H9 (cell line): ENCODE measurements around the gene NFATC1. TPM values are rescaled to one million over a fixed set of nuclear protein-coding genes. Genes with fewer than 3 reads are reported as not detected.

ENCODE experiments used
- DNase-seq: peaks from one replicate; pipeline ENCODE4 v3.0.0-alpha.2; 2017
- H2AFZ ChIP-seq: one replicate; pipeline ENCODE4 v1.6.1; 2013; ENCODE audit warnings: mild to moderate bottlenecking, low read length, control low read depth, moderate library complexity
- H2AK5ac ChIP-seq: 2 replicates; pipeline ENCODE4 v1.6.1; 2013; ENCODE audit warnings: low read length, control low read depth, mixed read lengths; ENCODE audit not compliant: insufficient read length
- H2BK120ac ChIP-seq: one replicate; pipeline ENCODE4 v1.6.1; 2013; ENCODE audit warnings: low read depth, mild to moderate bottlenecking, low read length, control low read depth, inconsistent platforms; ENCODE audit not compliant: poor library complexity, severe bottlenecking
- H2BK12ac ChIP-seq: 2 replicates; pipeline ENCODE4 v1.6.1; 2013; ENCODE audit warnings: low read length, control low read depth, mixed read lengths, low read depth; ENCODE audit not compliant: insufficient read length
- H2BK15ac ChIP-seq: 2 replicates; pipeline ENCODE4 v1.6.1; 2013; ENCODE audit warnings: low read depth, low read length, control low read depth
- H2BK20ac ChIP-seq: one replicate; pipeline ENCODE4 v1.6.1; 2013; ENCODE audit warnings: low read depth, mild to moderate bottlenecking, low read length, control low read depth, inconsistent platforms; ENCODE audit not compliant: poor library complexity, severe bottlenecking
- H2BK5ac ChIP-seq: 2 replicates; pipeline ENCODE4 v1.6.1; 2013; ENCODE audit warnings: low read length, control low read depth, mixed read lengths; ENCODE audit not compliant: insufficient read length
- H3K14ac ChIP-seq: 2 replicates; pipeline ENCODE4 v1.6.1; 2013; ENCODE audit warnings: low read length, control low read depth; ENCODE audit not compliant: insufficient read depth
- H3K18ac ChIP-seq: 2 replicates; pipeline ENCODE4 v1.6.1; 2013; ENCODE audit warnings: low read depth, mild to moderate bottlenecking, mixed read lengths, low read length, control low read depth; ENCODE audit not compliant: insufficient read length
- H3K23ac ChIP-seq: 2 replicates; pipeline ENCODE4 v1.6.1; 2013; ENCODE audit warnings: low read length, control low read depth, mixed read lengths, low read depth; ENCODE audit not compliant: insufficient read length
- H3K23me2 ChIP-seq: 2 replicates; pipeline ENCODE4 v1.6.1; 2013; ENCODE audit warnings: low read depth, mild to moderate bottlenecking, mixed read lengths, low read length, control low read depth; ENCODE audit not compliant: insufficient read length, poor library complexity, severe bottlenecking
- H3K27ac ChIP-seq: 2 replicates; pipeline ENCODE4 v1.5.1; 2013; ENCODE audit warnings: low read length, control low read depth, mixed read lengths, low read depth; ENCODE audit not compliant: insufficient read length
- H3K27me3 ChIP-seq: 2 replicates; pipeline ENCODE4 v1.6.1; 2013; ENCODE audit warnings: low read length, control low read depth, inconsistent platforms; ENCODE audit not compliant: insufficient read depth
- H3K4ac ChIP-seq: 2 replicates; pipeline ENCODE4 v1.6.1; 2013; ENCODE audit warnings: low read depth, mild to moderate bottlenecking, control low read depth, inconsistent platforms, low read length, moderate library complexity
- H3K4me1 ChIP-seq: 2 replicates; pipeline ENCODE4 v1.6.1; 2013; ENCODE audit warnings: low read length, control low read depth, inconsistent platforms; ENCODE audit not compliant: insufficient read depth
- H3K4me2 ChIP-seq: 2 replicates; pipeline ENCODE4 v1.6.1; 2013; ENCODE audit warnings: low read length, control low read depth, mixed read lengths; ENCODE audit not compliant: insufficient read length, insufficient read depth
- H3K56ac ChIP-seq: 2 replicates; pipeline ENCODE4 v1.6.1; 2013; ENCODE audit warnings: low read depth, mild to moderate bottlenecking, mixed read lengths, low read length, control low read depth; ENCODE audit not compliant: insufficient read length
- H3K79me1 ChIP-seq: 2 replicates; pipeline ENCODE4 v1.6.1; 2013; ENCODE audit warnings: low read depth, mild to moderate bottlenecking, moderate library complexity, low read length, control low read depth, inconsistent platforms; ENCODE audit not compliant: insufficient read depth, poor library complexity, severe bottlenecking
- H3K79me2 ChIP-seq: 2 replicates; pipeline ENCODE4 v1.6.1; 2013; ENCODE audit warnings: low read length, control low read depth, inconsistent platforms; ENCODE audit not compliant: insufficient read depth
- H3K9ac ChIP-seq: 2 replicates; pipeline ENCODE4 v1.6.1; 2013; ENCODE audit warnings: low read length, control low read depth, mixed read lengths; ENCODE audit not compliant: insufficient read length; ENCODE audit errors: extremely low read depth
- H3K9me3 ChIP-seq: one replicate; pipeline ENCODE4 v1.6.1; 2013; ENCODE audit warnings: low read depth, low read length, inconsistent platforms; ENCODE audit not compliant: control insufficient read depth
- H3T11ph ChIP-seq: one replicate; pipeline ENCODE4 v1.6.1; 2013; ENCODE audit warnings: mild to moderate bottlenecking, low read length, control low read depth, inconsistent platforms
- H4K20me1 ChIP-seq: one replicate; pipeline ENCODE4 v1.6.1; 2013; ENCODE audit not compliant: control insufficient read depth, insufficient read length, insufficient read depth
- H4K5ac ChIP-seq: 2 replicates; pipeline ENCODE4 v1.6.1; 2013; ENCODE audit warnings: low read depth, mild to moderate bottlenecking, mixed read lengths, low read length, control low read depth; ENCODE audit not compliant: insufficient read length
- H4K8ac ChIP-seq: replicated peaks from 2 replicates; pipeline ENCODE4 v1.6.1; 2013; ENCODE audit warnings: low read length, control low read depth, mixed read lengths, low read depth; ENCODE audit not compliant: insufficient read length
- H4K91ac ChIP-seq: 2 replicates; pipeline ENCODE4 v1.6.1; 2013; ENCODE audit warnings: low read depth, mild to moderate bottlenecking, moderate library complexity, mixed read lengths, low read length, control low read depth; ENCODE audit not compliant: insufficient read length
- H3K27ac Mint-ChIP-seq, 3 experiments: 2 replicates in 2 of 3; 3 replicates in 1 of 3; pipeline ENCODE4 v1.8.0; 2020 to 2021; ENCODE audit warnings: mixed read lengths in 3 of 3, mild to moderate bottlenecking in 1 of 3, moderate library complexity in 1 of 3
- H3K27me3 Mint-ChIP-seq: 2 replicates; pipeline ENCODE4 v1.8.0; 2021; ENCODE audit warnings: low read depth, mild to moderate bottlenecking, moderate library complexity, mixed read lengths
- H3K36me3 Mint-ChIP-seq, 3 experiments: 2 replicates in 2 of 3; 3 replicates in 1 of 3; pipeline ENCODE4 v1.8.0; 2020 to 2021; ENCODE audit warnings: low read depth in 3 of 3, mixed read lengths in 3 of 3; ENCODE audit not compliant: insufficient read depth in 1 of 3
- H3K4me1 Mint-ChIP-seq, 2 experiments: 2 replicates each; pipeline ENCODE4 v1.8.0; 2020; ENCODE audit warnings: mixed read lengths in 2 of 2
- H3K4me3 Mint-ChIP-seq, 2 experiments: 2 replicates in 1 of 2; 3 replicates in 1 of 2; pipeline ENCODE4 v1.8.0; 2020 to 2021; ENCODE audit warnings: mild to moderate bottlenecking in 2 of 2, mixed read lengths in 2 of 2, moderate library complexity in 1 of 2
- H3K9me3 Mint-ChIP-seq, 2 experiments: 2 replicates in 1 of 2; 3 replicates in 1 of 2; pipeline ENCODE4 v1.8.0; 2020; ENCODE audit warnings: mild to moderate bottlenecking in 2 of 2, mixed read lengths in 2 of 2, moderate library complexity in 1 of 2
- CTCF ChIP-seq: fragments of 200-600 bp; sonication (generic); conservative IDR thresholded peaks from 3 replicates; pipeline ENCODE4 v1.8.0; 2021; ENCODE audit warnings: antibody characterized with exemption, mild to moderate bottlenecking
- WGBS: extraction: QIAGEN DNeasy Blood & Tissue Kit; methylation state at CpG from one replicate; pipeline ENCODE4 v1.1.7; 2013; ENCODE audit warnings: missing lambda C conversion rate, low lambda C conversion rate, mixed read lengths; ENCODE audit not compliant: insufficient read length; ENCODE audit errors: extremely low coverage; 5-methylcytosine and 5-hydroxymethylcytosine counted together
- total RNA-seq: library from RNA; stranded (reverse); gene quantifications from 2 replicates; pipeline ENCODE4 v1.2.1, GENCODE V29; 2021

The NFATC1 gene
- total RNA-seq, 1 experiment from 2014 or later = 5.5 TPM

- H3K18ac ChIP-seq = no peak overlapping the region
- H3K36me3 Mint-ChIP-seq = peaks cover 27 to 42% (median 40%) of the 10 kb centered on the region in 3 experiments
These were observed 49.7 kb upstream of the NFATC1 start for GRCh38 chr18:79345981-79346380.

More at GRCh38 chr18:79345981-79346380, 49.7 kb upstream of the NFATC1 start:
- Mint-ChIP-seq H3K27me3 (no peaks in the 10 kb centered on the region), H3K4me1 (peaks cover 0 to 3% of the 10 kb centered on the region in 2 experiments; a peak in 1 of 4 replicates), H3K27ac (no peak overlapping the region; a peak in 1 of 7 replicates), H3K4me3 (no peak overlapping the region), H3K9me3 (no peaks in the 10 kb centered on the region)
- Histone ChIP-seq H4K8ac (no peak overlapping the region), H3K23ac (no peak overlapping the region), H2BK20ac (no peak overlapping the region), H3K4me1 (no peaks in the 10 kb centered on the region), H3K79me1 (no peaks in the 10 kb centered on the region), H3K27me3 (no peaks in the 10 kb centered on the region), H3K27ac (no peak overlapping the region), H2BK5ac (no peak overlapping the region), H2AFZ (no peak overlapping the region), H3K23me2 (no peaks in the 10 kb centered on the region), H4K5ac (no peak overlapping the region), H3K79me2 (no peaks in the 10 kb centered on the region), H3K9me3 (no peaks in the 10 kb centered on the region), H3K9ac (no peak overlapping the region), H3K56ac (no peak overlapping the region), H2BK120ac (no peak overlapping the region), H2BK12ac (no peak overlapping the region), H3K4me2 (no peak overlapping the region), H4K91ac (no peak overlapping the region), H3K14ac (no peak overlapping the region), H4K20me1 (no peaks in the 10 kb centered on the region), H2AK5ac (no peak overlapping the region), H3K4ac (no peak overlapping the region), H3T11ph (no peak overlapping the region), H2BK15ac (no peak overlapping the region)
- no peak for TF ChIP-seq CTCF
- no CpG with 5 or more reads among the region's 26 CpGs for WGBS
- no peak for DNase-seq
